Inferior parietal cortex (tissue), 1 donor: Measurements from ENCODE around the gene ALPL.
A peak's percentile ranks its signal among the peaks of the same experiment; 100 is the strongest.
"Not testable (repeated sequence)": the region's sequence is repeated elsewhere in the genome, so short reads cannot be mapped to it uniquely, and the experiment has no call there.

Source experiments
- DNase-seq: peaks from one replicate; pipeline ENCODE4 v3.0.0-alpha.2; 2016; ENCODE audit errors: extremely low spot score

The ALPL gene

GRCh38 chr1:21559788-21560567 is 50.8 kb downstream of the ALPL start:
- no peak for DNase-seq

- DNase-seq: no peak
These were observed 51.9 kb downstream of the ALPL start for GRCh38 chr1:21560916-21561638.

- no peak for DNase-seq
These were observed 53.7 kb downstream of the ALPL start for GRCh38 chr1:21562896-21563295.

- no peak for DNase-seq
These were observed 54.7 kb downstream of the ALPL start for GRCh38 chr1:21563971-21564370.

- DNase-seq: no peak
These were observed 55.4 kb downstream of the ALPL start for GRCh38 chr1:21564521-21565095.

- DNase-seq: no peak
These were observed 56.1 kb downstream of the ALPL start for GRCh38 chr1:21565285-21565684.

- DNase-seq: not testable (repeated sequence)
These were observed 57.1 kb downstream of the ALPL start for GRCh38 chr1:21566361-21566760.

- no peak for DNase-seq
These were observed 58.2 kb downstream of the ALPL start for GRCh38 chr1:21567241-21568005.

- no peak for DNase-seq
These were observed 59.0 kb downstream of the ALPL start for GRCh38 chr1:21568006-21568746.

- no peak for DNase-seq
These were observed 59.7 kb downstream of the ALPL start for GRCh38 chr1:21568809-21569385.

- no peak for DNase-seq
These were observed 60.8 kb downstream of the ALPL start for GRCh38 chr1:21569820-21570527.

GRCh38 chr1:21570528-21570875 is 61.3 kb downstream of the ALPL start:
- DNase-seq: no peak

- no peak for DNase-seq
These were observed 61.7 kb downstream of the ALPL start for GRCh38 chr1:21570885-21571284.

- DNase-seq: no peak
These were observed 63.0 kb downstream of the ALPL start for GRCh38 chr1:21572221-21572620.

- DNase-seq: no peak
These were observed 63.6 kb downstream of the ALPL start for GRCh38 chr1:21572735-21573277.

- DNase-seq: no peak
These were observed 64.3 kb downstream of the ALPL start for GRCh38 chr1:21573475-21573874.

GRCh38 chr1:21573971-21574465 is 64.8 kb downstream of the ALPL start:
- DNase-seq: peak; percentile 42

GRCh38 chr1:21574466-21575151 is 65.4 kb downstream of the ALPL start:
- DNase-seq: no peak

GRCh38 chr1:21575351-21575942 is 66.2 kb downstream of the ALPL start:
- no peak for DNase-seq
